Erythroblast (primary cell): ENCODE measurements around the gene SMIM33.

ENCODE experiments used
- DNase-seq, 2 experiments: peaks; one replicate each; lab custom pipeline; 2025; lab: John Stamatoyannopoulos, UW
- GATA1 ChIP-seq: IDR thresholded peaks from 2 replicates; pipeline ENCODE4 v1.6.1; 2011; ENCODE audit warnings: low read depth, mild to moderate bottlenecking, control low read depth, low read length, moderate library complexity
- POLR2A ChIP-seq: IDR thresholded peaks from 2 replicates; pipeline ENCODE4 v1.6.1; 2011; ENCODE audit warnings: mild to moderate bottlenecking, low read length

The SMIM33 gene

GRCh38 chr5:139513852-139514485 lies 43.2 kb downstream of the SMIM33 start:
- TF ChIP-seq GATA1: no peak
- DNase-seq: no peak

- TF ChIP-seq POLR2A: no peak
- no peak for TF ChIP-seq GATA1
- no peak for DNase-seq
Measured at GRCh38 chr5:139514486-139514856, 43.7 kb downstream of the SMIM33 start.

- TF ChIP-seq GATA1 (no peak), POLR2A (peak; percentile 87)
- peak; percentile 89 to 94 for DNase-seq
Measured at GRCh38 chr5:139517683-139518564, 47.1 kb downstream of the SMIM33 start.
